ENCODE measurements around the gene HAGH.

Gene HAGH

DNA sequence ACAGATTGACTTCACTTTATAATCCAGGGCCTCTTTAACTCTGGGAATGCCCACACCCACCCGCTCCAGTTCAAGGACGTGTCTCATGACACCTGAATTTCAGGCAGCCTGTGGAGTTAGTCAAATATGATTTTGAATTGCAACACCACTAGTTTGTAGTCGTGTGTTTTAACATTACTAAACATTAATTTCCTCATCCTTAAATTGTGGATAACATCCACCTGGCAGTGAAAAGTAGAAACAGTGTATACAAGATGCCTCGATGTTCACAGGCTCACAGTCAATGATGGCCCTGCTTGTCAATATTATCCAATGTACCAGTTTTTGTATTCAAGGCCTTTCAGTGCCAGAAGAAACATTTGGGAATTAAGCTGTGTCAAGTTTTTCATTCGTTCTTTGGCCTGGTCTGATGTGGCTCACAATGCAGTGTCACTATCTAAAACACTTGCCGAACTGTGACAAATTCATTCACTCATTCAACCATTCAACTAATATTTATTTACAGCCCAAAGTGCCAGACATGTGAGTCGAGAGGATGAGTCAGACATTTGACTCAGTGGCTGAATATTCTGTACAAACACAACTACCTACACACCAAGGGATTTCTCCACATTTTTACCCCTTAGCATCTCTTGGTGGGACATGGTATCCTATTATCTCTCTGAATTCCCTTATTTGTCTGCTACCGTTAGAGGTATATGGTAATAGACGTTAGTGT, 43.9 kb upstream of the HAGH start:
- peaks cover 2% of the 10 kb centered on the region for H3K27me3 ChIP-seq (ENCODE audit: insufficient read depth, low read length, poor library complexity)
- no peaks in the 10 kb centered on the region for H4K20me1 ChIP-seq (ENCODE audit: insufficient read depth, low read length)
- TF ChIP-seq CTCF (IDR thresholded peaks at IDR 0.05; ENCODE audit: borderline replicate concordance, extremely low read depth, low read length, poor library complexity, severe bottlenecking): no peak
- TF ChIP-seq EZH2 (IDR thresholded peaks at IDR 0.05; ENCODE audit: borderline replicate concordance, low read depth, low read length, severe bottlenecking): no peak
- no peaks in the 10 kb centered on the region for H3K9me3 ChIP-seq (ENCODE audit: insufficient read depth, low read length, severe bottlenecking)
- H3K4me2 ChIP-seq (ENCODE audit: insufficient read depth, low read length): no peak overlapping the region
- no peaks in the 10 kb centered on the region for H3K4me1 ChIP-seq (ENCODE audit: insufficient read depth, low read length)
- ATAC-seq (ENCODE audit: insufficient read depth, low read depth): no peak
- DNase-seq: no peak
- no peak overlapping the region for H2AFZ ChIP-seq (ENCODE audit: low read depth, low read length)
- no peaks in the 10 kb centered on the region for H3K36me3 ChIP-seq (ENCODE audit: insufficient read depth, low read length)
- H3K79me2 ChIP-seq (ENCODE audit: insufficient read depth, low read length): no peaks in the 10 kb centered on the region
- H3K27ac ChIP-seq (ENCODE audit: low read length): no peak overlapping the region
- H3K9ac ChIP-seq (ENCODE audit: low read depth, low read length): no peak overlapping the region
- no peak overlapping the region for H3K4me3 ChIP-seq (ENCODE audit: low read depth in 1 of 2, low read length in 2 of 2)

DNA sequence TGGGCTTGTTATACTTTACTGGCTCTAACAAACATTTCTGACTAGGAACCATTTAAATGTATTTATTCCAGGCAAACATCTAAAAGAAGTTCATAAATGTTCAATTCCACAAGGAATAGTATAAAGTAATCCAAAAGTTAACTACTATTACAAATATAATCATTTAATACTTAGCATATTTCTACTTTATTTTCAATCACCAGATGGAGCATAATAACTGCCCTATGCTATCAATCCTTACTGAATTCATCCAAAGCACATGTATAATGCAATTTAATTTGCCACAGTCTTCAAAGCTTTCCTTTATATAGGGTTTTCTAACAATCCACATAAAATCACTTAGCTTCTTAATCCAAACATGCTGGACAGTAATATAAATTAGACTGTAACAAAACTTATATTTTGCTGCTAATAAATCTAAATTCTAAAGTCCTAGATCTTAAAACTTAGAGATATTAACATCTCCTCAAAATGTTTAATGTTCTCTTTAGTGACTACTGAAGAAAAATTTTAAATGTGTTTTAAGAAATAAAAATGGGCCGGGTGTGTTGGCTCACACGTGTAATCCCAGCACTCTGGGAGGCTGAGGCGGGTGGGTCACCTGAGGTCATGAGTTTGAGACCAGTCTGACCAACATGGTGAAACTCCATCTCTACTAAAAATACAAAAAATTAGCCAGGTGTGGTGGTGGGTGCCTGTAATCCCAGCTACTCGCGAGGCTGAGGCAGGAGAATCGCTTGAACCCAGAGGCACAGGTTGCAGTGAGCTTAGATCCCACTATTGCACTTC, 39.5 kb upstream of the HAGH start:
- Histone ChIP-seq H3K4me2 (ENCODE audit: insufficient read depth, low read length) (no peak overlapping the region), H3K4me1 (ENCODE audit: insufficient read depth, low read length) (no peaks in the 10 kb centered on the region), H3K4me3 (ENCODE audit: low read depth in 1 of 2, low read length in 2 of 2) (no peak overlapping the region), H3K9ac (ENCODE audit: low read depth, low read length) (no peak overlapping the region), H3K36me3 (ENCODE audit: insufficient read depth, low read length) (no peaks in the 10 kb centered on the region), H3K27me3 (ENCODE audit: insufficient read depth, low read length, poor library complexity) (peaks cover 3% of the 10 kb centered on the region), H3K27ac (ENCODE audit: low read length) (no peak overlapping the region), H2AFZ (ENCODE audit: low read depth, low read length) (no peak overlapping the region), H3K9me3 (ENCODE audit: insufficient read depth, low read length, severe bottlenecking) (no peaks in the 10 kb centered on the region), H4K20me1 (ENCODE audit: insufficient read depth, low read length) (no peaks in the 10 kb centered on the region), H3K79me2 (ENCODE audit: insufficient read depth, low read length) (no peaks in the 10 kb centered on the region)
- no peak for ATAC-seq (ENCODE audit: insufficient read depth, low read depth)
- TF ChIP-seq CTCF (IDR thresholded peaks at IDR 0.05; ENCODE audit: borderline replicate concordance, extremely low read depth, low read length, poor library complexity, severe bottlenecking): no peak
- no peak for TF ChIP-seq EZH2 (IDR thresholded peaks at IDR 0.05; ENCODE audit: borderline replicate concordance, low read depth, low read length, severe bottlenecking)
- no peak for DNase-seq

GRCh38 chr16:1863681-1864460, 37.2 kb upstream of the HAGH start:
- no peak overlapping the region for H3K4me2 ChIP-seq (ENCODE audit: insufficient read depth, low read length)
- TF ChIP-seq CTCF (IDR thresholded peaks at IDR 0.05; ENCODE audit: borderline replicate concordance, extremely low read depth, low read length, poor library complexity, severe bottlenecking): peak; percentile 54
- TF ChIP-seq EZH2 (IDR thresholded peaks at IDR 0.05; ENCODE audit: borderline replicate concordance, low read depth, low read length, severe bottlenecking): no peak
- H3K9ac ChIP-seq (ENCODE audit: low read depth, low read length): no peak overlapping the region
- no peak overlapping the region for H3K4me3 ChIP-seq (ENCODE audit: low read depth in 1 of 2, low read length in 2 of 2)
- DNase-seq (no peak), ATAC-seq (ENCODE audit: insufficient read depth, low read depth) (peak; percentile 29; the same call in 1 of the 3 replicates)
- H3K79me2 ChIP-seq (ENCODE audit: insufficient read depth, low read length): no peaks in the 10 kb centered on the region
- peaks cover 20% of the 10 kb centered on the region for H3K27me3 ChIP-seq (ENCODE audit: insufficient read depth, low read length, poor library complexity)
- no peaks in the 10 kb centered on the region for H3K4me1 ChIP-seq (ENCODE audit: insufficient read depth, low read length)
- H3K27ac ChIP-seq (ENCODE audit: low read length): no peak overlapping the region
- no peak overlapping the region for H2AFZ ChIP-seq (ENCODE audit: low read depth, low read length)
- no peaks in the 10 kb centered on the region for H4K20me1 ChIP-seq (ENCODE audit: insufficient read depth, low read length)
- no peaks in the 10 kb centered on the region for H3K9me3 ChIP-seq (ENCODE audit: insufficient read depth, low read length, severe bottlenecking)
- H3K36me3 ChIP-seq (ENCODE audit: insufficient read depth, low read length): no peaks in the 10 kb centered on the region
